GOT3 (cell line): Measurements from ENCODE around the gene LMBRD1.

ENCODE experiments used
- DNase-seq: peaks from one replicate; lab custom pipeline; 2025; ENCODE audit warnings: mixed read lengths; lab: John Stamatoyannopoulos, UW

Gene LMBRD1

GRCh38 chr6:69631552-69632346 is 165.1 kb downstream of the LMBRD1 start:
- DNase-seq: no peak

- DNase-seq: no peak
Measured at GRCh38 chr6:69630767-69631166, 166.0 kb downstream of the LMBRD1 start.

DNA sequence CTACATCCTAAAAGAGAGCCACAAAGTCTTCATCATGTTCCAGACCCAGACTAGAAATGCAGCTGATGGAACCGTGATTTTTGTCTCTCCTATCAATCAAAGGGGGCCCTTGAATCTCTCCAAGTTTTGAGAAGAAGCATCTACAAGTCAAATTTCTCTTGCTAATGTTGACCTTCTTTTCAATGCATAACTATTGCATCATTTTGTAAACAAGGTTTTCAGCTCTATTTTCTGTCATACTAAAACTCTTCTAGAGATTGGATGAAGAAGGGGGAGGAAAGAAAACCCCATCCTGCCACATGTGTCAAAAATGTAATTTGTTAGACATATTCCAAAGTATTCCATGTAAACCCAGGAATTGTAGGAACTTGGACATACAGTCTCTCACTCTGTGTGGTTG is 169.2 kb downstream of the LMBRD1 start:
- no peak for DNase-seq

GRCh38 chr6:69624944-69625343 is 171.9 kb downstream of the LMBRD1 start:
- no peak for DNase-seq
